ENCODE results near the gene PACC1.

Gene PACC1

DNA sequence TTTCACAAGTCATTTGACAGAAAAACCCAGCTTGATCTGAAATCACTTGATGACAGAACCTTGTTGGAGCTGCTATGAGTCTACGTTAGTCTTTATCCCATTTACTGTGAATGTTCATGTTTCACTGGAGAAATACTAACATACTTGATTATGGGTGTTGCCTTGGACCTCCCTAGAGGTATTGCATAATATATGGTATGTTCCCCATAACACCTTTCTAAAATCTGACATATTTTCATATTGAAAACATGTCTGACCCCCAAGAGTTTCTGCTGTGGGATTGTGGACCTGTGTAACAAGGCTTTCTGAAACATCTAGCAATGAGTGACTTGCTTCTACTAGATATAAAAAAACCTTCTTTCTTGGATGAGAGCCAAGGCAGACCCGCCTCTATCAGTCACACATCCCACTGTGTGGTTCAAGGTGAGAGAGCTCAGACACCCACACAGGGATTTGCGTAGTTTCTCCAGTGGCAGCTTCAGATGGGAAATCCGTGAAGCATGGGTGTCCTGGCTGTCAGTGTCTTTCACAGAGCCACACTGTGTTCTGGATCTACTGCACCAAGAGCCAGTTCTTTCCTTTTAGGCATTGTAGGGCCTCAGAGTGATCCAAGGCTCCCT lies 22.6 kb upstream of the PACC1 start:
- no peak for DNase-seq

DNA sequence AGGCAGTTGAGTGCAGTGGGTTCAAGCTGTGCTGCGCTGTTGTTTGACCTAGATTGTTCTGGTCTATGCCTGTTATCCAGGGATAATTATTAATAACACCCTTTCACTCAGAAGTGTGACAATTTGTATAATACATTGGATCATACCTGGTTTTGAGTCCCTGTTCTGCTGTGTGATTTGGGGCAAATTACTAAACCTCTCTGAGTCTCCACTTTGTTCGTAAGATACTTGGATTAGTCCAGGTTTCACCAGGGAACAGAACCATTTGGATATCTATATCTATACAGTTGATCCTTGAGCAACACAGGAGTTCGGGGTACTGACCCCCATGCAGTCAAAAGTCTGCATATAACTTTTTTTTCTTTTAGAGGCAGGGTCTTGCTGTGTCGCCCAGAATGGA lies 20.3 kb upstream of the PACC1 start:
- no peak for DNase-seq

DNA sequence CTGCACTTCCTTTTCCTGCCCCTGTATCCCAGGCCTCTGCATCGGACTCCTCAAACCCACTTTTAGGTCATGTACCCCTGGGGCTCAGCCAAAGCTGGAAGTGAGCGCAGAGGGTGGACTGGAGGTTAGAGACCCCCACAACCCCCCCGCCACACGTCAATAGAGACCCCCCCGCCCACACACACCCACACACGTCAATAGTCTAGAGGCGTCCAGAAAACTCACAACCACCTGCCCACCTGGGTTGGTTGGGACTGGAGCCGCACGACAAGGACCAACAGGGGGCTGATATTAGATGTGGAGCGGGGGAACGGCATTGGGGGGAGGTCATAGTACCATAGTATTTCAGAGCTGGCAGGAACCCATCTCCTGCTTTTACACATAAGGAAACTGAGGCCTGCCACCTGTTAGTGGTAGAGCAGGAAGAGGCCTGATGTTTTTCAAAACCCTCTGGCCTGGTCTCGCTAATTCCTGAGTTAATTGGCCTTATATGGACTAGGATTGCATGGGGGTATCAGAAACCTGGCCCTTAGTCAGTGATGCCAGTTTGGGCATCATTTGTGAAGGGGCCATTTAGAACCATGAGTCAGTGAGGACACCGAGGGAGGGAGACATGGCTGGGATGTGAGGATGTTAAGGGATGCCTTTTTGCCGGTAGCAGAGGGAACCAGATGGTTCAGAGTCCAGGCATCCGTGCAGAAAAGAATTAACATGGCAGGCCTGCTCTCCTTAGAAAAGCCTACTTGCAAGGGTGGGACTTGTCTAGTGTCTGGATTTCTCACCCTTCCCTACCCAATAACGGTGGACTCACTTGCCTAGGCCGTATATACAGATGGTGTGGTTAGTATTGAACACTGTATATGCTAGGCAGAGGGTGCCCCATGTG lies 19.1 kb upstream of the PACC1 start:
- DNase-seq = no peak

DNA sequence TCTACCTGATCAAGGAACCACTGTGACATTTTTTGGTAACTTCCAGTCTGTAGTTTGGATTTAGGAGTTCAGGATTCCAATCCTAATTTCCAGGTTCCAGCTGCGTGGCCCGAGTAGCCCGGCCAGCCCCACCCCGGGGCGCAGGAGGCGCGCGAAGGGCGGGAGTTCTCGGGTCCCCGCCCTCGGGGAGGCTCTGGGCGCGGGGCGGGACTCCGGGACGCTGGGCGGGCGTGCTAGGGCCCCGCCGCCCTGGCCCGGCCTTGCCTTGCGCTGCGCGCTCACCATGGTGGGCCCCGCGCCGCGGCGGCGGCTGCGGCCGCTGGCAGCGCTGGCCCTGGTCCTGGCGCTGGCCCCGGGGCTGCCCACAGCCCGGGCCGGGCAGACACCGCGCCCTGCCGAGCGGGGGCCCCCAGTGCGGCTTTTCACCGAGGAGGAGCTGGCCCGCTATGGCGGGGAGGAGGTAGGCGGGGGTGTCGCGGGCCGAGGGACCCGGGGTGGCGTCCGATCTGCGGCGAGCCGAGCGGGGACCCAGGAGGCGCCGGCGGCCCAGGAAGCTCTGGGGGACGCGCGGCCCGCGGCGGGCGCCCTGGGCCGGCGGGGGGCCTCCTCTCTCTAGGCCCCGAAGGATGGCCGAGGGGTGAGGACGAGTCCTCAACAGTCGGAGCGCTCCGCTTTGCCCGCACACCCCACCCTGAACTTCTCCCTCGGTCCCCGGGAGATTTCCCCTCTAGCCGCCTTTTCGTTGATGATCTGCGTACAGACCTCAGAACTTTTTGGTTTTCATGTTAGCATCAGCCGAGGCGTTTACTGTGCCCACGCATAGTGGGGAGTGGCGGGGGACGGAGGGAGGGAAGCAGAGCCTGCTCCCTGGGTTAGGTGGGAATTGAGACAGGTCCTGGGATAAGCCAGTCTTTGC lies 18.2 kb upstream of the PACC1 start, which contains the start of gene NENF:
TSS of gene NENF (plus strand) at position 260 of the 916 bp plus-strand sequence. CDS start at position 284, 24 bp downstream.
- DNase-seq = peak in 1 of 2 experiments; percentile 34

DNA sequence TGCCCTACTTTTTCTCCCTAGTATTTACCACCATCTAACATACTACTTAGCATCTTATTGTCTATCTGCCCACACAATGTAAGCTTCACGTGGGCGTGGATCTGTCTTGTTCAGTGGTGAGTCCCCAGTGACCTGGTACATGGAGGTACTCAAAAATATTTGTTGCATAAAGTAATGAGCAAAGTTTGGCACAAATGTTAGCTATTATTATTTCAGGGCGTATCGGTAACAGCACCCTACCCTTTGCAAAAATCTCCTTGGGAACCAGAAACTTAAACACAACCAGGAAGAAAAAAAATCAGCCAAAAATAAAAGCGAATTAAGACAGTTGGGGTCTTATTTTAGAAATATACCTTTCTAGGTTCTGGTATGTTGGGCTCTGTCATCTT lies 17.6 kb upstream of the PACC1 start:
- no peak for DNase-seq

DNA sequence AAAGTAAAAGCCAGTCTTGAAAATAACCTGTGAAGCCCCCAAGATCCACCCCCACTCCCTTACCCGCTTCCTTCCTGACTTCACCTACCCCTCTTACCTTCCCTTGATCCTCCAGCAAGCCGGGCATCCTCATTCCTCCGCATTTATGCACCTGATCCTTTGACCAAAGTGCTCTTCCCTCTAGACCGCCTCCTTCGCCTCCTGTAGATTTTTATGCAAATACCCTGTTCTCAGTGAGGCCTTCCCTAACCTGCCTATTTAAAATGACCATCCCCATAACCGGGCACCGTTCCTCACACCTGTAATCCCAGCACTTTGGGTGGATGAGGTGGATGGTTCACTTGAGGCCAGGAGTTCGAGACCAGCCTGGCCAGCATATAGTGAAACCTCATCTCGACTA lies 17.0 kb upstream of the PACC1 start:
- no peak for DNase-seq

DNA sequence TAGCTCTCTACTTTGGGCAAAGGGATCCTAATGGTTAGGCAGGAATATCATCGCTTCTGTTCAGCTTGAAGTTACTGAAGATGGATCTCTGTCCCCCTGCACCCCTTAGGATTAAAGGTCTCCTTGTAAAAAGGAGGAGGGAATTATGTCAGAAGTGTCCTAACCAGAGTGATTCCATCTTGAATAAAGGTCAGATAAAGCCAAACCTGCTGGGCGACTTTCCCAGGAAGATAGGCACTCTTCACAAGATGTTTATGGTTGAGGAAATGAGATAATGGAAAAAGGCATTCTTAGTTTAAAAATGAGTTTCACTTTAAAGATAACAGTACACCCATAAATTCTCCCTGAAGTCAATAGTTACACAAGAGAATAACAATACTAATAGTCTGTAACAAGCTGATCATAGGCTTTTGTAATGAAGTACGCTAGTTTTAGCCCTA lies 16.3 kb upstream of the PACC1 start:
- DNase-seq = no peak

DNA sequence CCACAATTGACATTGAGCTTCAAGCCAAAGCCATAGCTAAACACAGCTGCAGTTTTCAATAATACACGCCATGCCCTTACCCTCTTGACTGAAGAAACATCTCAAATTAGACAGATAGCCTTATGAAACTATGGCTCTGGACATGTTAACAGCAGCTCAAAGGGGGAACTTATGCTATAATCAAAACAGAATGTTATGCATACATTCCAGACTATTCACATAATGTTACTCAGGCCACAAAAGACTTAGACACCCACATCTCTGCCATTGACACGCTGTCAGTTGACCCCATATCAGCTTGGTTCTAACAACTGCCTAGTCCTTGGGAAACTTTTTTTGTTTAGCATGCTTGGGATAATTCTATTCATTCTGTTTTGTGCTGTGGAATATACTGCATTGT lies 15.7 kb upstream of the PACC1 start:
- DNase-seq = no peak

DNA sequence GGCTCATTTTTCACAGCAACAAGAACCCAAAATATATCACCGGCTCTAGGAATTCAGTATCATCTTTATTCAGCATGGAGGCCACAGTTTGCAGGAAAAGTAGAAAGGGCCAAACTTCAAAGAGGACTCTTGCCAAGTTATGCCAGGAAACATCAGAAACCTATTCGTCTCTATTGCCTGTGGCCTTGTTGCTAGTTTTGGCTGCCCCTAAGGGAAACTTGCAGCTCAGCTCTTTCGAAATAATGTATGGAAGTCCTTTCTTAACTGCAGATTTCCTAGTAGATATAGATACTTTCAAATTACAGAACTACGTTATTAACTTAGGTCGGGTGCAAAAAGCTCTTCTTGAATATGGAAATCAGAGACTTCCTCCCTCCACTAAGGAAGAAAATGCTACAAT lies 13.8 kb upstream of the PACC1 start:
- DNase-seq = no peak

DNA sequence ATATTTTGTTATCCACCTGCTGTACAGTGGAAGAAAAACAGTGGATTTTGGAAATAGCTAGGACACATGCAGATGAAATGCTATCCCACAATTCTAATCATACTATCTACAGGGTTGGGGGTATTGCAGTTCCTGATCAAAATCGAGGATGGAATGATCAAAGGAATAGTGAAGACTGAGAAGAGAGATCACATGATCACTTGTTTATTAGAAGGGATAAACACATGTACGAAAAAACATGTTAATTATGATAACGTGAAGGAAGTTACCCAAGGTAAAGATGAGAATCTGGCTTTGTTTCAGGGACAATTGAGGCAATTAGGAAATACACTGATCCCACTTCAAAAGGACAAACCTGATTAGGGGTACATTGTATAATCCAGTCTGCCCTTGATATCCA lies 9.2 kb upstream of the PACC1 start:
- DNase-seq = no peak

DNA sequence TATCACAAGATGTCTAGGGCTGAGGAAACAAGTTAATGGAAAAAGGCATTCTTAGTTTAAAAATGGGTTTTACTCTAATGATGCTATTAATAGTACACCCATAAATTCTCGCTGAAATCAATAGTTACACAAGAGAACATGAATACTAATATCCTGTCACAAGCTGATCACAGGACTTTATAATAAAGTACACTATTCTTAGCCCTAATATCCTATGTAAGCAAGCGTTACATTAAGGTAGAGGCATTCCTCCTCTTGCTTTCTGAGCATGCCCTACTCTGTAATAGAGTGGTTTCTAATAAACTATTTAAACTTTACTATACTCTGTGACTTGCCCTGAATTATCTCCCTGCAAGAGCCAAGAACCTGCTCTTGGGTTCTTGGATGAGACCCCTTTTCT lies 6.5 kb upstream of the PACC1 start:
- no peak for DNase-seq

DNA sequence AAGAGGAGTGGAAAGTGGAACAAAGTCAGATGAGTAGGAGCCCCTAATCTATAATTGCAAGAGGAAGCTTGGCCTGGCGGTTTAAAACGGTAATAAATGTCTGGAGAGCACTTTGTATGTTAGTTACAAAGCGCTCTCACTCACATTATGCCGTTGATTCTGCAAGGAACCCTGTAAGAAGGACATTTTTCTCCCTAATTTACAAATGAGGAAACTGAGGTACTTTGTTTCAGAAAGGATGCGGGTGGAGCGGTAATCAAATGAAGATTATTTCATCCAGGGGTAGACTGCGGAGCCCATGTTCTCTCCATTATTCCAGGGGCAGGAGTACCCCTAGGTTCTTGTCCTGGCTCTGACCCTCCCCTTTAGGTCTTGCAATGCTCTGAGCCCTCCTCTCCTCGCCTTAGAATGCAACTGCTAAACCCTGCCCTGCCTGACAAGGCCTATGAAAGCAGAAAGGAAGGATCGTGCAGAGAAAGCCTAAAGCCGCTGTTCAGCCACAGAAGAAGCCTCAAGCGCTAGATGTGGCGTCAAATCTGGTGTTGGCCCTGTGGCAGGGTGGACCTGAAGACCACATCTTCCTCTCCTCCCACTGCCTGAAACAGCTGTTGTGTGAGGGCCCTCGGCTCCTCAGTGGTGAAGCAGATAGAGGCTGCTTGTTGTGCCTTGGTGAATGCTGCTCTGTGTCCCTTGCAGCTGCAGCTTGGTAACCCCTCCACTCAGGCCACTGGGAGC lies 588 bp upstream of the PACC1 start:
- DNase-seq = no peak

DNA sequence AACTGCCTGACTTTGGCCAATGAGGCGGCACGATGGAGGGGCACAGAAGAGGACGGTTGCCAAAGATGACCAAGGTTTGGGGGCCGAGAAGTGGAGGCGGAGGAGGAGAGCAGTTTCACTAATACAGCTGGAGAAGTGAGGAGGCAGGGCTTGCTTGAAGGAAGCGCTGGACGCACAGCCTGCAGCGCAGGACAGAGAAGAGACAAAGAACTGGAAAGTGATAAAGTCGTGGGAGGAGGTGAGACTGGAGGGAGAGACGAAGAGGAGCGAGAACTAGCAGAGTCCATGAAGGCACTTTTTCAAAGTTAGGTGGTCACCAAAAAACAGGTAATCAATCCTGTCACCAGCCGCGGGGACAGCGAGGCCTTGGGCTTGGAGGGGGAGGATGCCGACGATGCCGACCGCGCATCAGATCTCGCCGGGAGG lies 771 bp downstream of the PACC1 start:
- DNase-seq = no peak

DNA sequence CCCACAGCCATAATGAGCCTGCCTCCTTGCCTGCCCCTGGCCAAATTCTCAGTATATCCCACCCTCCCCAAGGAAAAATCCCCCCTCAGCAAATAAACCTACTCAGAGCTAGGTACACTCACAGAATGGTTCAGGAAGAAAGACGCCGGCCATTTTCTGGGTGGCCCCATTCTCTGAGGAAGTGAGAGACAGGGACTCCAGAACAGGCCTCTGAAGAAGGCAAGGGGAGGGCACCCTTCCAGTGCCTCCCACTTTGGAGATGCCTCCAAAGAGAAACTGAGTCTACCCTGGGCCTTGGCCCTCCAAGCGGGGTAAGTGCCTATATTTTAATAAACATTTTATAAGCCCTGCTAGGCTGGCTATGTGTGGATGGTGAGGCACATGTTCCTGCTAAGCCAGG lies 2.3 kb downstream of the PACC1 start:
- DNase-seq = no peak

DNA sequence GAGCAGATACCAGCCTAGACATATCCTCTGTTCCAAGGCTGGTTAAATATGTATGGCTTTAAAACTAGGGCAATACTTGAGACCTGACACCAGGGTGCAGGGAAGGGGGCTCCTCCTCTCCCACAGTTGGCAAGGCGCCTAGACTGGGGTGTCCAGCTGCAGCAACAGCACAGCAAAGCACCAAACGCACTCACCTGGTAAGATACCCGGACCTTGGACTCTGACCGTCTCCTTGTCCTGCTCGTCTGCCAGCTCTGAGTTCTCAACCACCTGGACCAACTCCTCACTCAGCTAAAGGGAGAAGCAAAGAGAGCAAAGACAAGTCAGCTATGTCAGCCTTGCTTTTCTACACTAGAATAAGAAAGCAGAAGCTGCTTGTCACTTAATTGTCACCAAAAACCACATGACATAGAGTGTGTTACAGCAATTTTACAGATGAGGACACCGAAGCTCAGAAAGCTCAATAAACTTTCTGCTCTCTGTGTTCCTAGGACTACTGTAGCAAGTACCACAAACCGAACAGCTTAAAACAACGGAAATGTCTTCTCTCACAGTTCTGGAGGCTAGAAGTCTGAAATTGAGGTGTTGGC lies 4.4 kb downstream of the PACC1 start:
- DNase-seq = no peak

DNA sequence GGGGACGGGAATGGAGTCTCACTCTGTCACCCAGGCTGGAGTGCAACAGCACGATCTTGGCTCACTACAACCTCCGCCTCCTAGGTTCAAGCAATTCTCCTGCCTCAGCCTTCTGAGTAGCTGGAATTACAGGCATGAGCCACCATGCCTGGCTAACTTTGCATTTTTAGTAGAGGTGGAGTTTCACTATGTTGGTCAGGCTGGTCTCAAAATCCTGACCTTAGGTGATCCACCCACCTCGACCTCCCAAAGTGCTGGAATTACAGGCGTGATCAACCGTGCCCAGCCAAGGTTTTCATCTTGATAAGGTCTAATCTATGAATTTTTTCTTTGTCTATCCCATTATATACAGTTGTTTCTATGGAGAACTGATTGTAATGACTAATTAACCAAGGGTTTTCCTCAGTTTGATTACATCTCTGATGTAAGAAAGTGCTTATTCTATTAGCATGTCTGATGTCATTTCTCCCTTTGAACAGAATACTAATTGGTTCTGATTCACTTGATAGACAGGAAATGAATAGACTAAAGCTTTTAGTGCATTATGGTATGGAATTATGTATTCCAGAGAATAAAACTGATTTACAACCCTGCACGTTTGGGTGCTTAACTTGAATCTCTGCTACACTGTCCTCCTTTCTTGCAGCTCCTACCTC lies 11.9 kb downstream of the PACC1 start:
- no peak for DNase-seq

DNA sequence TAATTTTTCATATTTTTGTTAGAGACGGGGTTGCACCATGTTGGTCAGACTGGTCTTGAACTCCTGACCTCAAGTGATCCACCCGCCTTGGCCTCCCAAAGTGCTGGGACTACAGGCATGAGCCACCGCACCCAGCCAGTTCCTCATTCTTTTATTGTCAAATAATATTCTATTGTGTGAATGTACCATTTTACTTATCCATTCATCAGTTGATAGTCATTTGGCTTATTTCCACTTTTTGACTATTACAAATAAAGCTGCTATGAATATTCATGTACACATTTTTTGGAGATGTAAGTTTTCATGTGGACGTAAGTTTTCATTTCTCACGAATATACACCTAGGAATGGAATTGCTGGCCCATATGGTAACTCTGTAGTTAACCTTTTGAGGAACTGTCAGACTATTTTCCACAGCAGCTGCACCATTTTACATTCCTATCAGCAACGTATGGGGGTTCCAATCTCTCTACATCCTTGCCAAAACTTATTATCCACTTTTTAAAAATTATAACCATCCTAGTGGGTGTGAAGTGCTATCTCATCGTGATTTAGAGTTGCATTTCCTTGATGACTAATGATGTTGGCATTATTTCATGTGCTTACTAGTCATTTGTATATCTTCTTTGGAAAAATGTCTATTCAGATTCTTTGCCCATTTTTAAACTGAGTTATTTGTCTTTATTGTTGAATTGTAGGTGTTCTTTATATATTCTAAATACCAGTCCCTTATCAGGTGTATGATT lies 12.7 kb downstream of the PACC1 start:
- no peak for DNase-seq

DNA sequence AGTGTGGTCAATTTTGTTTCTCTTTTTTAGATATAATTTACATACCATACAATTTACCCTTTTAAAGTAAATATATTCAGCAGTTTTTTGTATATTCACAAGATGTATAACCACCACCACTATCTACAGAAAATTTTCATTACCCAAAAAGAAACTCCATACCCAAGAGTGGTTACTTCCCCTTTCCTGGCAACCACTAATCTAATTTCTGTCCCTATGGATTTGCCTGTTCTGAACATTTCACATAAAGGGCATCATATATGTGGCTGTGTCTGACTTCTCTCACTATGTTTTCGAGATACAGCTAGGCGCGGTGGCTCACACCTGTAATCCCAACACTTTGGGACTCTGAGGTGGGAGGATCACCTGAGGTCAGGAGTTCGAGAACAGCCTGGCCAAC lies 13.6 kb downstream of the PACC1 start:
- DNase-seq = no peak

DNA sequence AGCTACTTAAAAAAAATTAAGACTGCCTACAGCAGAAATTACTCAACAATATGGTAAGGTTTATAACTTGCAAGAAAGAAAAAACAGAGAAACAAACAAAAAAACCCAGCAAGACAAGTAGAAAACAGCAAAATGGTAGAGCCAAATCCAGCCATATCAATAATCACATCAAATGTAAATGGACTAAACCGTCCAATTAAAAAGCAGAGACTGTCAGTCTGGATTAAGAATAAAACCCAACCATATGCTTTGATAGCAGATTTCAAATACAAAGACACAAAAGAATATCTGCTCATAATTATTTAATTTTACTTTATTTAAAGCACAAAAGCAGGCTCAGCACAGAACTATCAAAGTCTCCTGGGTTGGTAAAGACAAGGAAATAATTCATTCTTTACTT lies 17.5 kb downstream of the PACC1 start:
- no peak for DNase-seq

DNA sequence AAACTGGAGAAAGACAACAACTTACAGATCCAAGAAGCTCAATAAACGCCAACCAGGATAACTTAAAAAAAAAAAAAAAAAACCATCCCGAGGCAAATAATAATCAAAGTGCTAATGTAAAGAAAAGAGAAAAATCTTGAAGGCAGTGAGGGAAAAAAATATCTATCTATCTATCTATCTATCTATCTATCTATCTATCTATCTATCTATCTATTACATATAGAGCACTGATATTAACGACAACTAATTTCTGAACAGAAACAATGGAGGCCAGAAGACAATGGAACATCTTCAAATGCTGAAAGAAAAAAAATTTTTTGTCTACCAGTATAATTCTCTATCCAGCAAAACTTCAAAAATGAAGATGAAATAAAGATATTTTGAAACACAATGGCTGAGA lies 18.0 kb downstream of the PACC1 start:
- no peak for DNase-seq

Data from NCI-H187 (cell line).